GM18858 (cell line): Measurements from ENCODE around the gene TMEM233.

Experiments
- ATAC-seq: cut with Tn5 transposase; IDR thresholded peaks from one replicate; pipeline ENCODE4 v1.9.1; 2021; ENCODE audit not compliant: unreplicated experiment

TMEM233 gene

GRCh38 chr12:119679490-119679889 is 85.9 kb downstream of the TMEM233 start:
- no peak for ATAC-seq

- no peak for ATAC-seq
Measured at GRCh38 chr12:119681111-119681510, 87.5 kb downstream of the TMEM233 start.

- ATAC-seq, result no peak
Measured at GRCh38 chr12:119681728-119682638, 88.4 kb downstream of the TMEM233 start.

GRCh38 chr12:119682639-119683252 is 89.2 kb downstream of the TMEM233 start:
- ATAC-seq, result no peak

- no peak for ATAC-seq
Measured at GRCh38 chr12:119683413-119683812, 89.8 kb downstream of the TMEM233 start.

GRCh38 chr12:119683816-119684215 is 90.2 kb downstream of the TMEM233 start:
- ATAC-seq, result no peak

GRCh38 chr12:119684711-119685369 is 91.3 kb downstream of the TMEM233 start:
- ATAC-seq, result no peak

GRCh38 chr12:119685375-119685774 is 91.8 kb downstream of the TMEM233 start:
- ATAC-seq, result no peak

GRCh38 chr12:119686355-119686754 is 92.8 kb downstream of the TMEM233 start:
- ATAC-seq, result no peak

- ATAC-seq, result no peak
Measured at GRCh38 chr12:119686776-119687175, 93.2 kb downstream of the TMEM233 start.

- ATAC-seq, result no peak
Measured at GRCh38 chr12:119687406-119687805, 93.8 kb downstream of the TMEM233 start.

- no peak for ATAC-seq
Measured at GRCh38 chr12:119687879-119688278, 94.3 kb downstream of the TMEM233 start.

GRCh38 chr12:119689935-119690500 is 96.4 kb downstream of the TMEM233 start:
- ATAC-seq, result no peak

GRCh38 chr12:119691202-119691810 is 97.7 kb downstream of the TMEM233 start:
- ATAC-seq, result no peak

GRCh38 chr12:119692410-119692809 is 98.8 kb downstream of the TMEM233 start:
- no peak for ATAC-seq
